Upper lobe of right lung (tissue), 1 donor: ENCODE measurements around the gene CLSTN2. TPM values are rescaled to one million over a fixed set of nuclear protein-coding genes. Genes with fewer than 3 reads are reported as not detected.

Source experiments
- ATAC-seq: fragments of 200-7000 bp; cut with Tn5 transposase; one replicate; pipeline ENCODE4 v1.9.1; 2020; ENCODE audit warnings: mild to moderate bottlenecking, moderate library complexity
- DNase-seq: peaks from one replicate; pipeline ENCODE4 v3.0.0-alpha.2; 2020
- H3K27ac ChIP-seq: fragments of 200-600 bp; one replicate; pipeline ENCODE4 v1.8.0; 2022
- H3K27me3 ChIP-seq: fragments of 200-600 bp; one replicate; pipeline ENCODE4 v1.8.0; 2022; ENCODE audit warnings: mild to moderate bottlenecking
- H3K36me3 ChIP-seq: fragments of 200-600 bp; one replicate; pipeline ENCODE4 v1.8.0; 2022
- H3K4me1 ChIP-seq: fragments of 200-600 bp; one replicate; pipeline ENCODE4 v1.8.0; 2022
- H3K4me3 ChIP-seq: fragments of 200-600 bp; one replicate; pipeline ENCODE4 v1.8.0; 2022; ENCODE audit warnings: mild to moderate bottlenecking
- H3K9me3 ChIP-seq: fragments of 200-600 bp; one replicate; pipeline ENCODE4 v1.8.0; 2022
- CTCF ChIP-seq: fragments of 200-600 bp; IDR thresholded peaks from one replicate; pipeline ENCODE4 v1.8.0; 2022; ENCODE audit warnings: antibody characterized with exemption
- intact Hi-C: fragments of 100-400 bp; cut with DNase I; formaldehyde crosslinking; loops from one replicate; pipeline ENCODE4 v1.11.0; 2022
- total RNA-seq: library from RNA; stranded (reverse); fragmentation: NEBNext Ultra II Directional; extraction: Animal tissue kit (Norgen Biotek cat#: 25700); gene quantifications from one replicate; pipeline ENCODE4 v1.2.1, GENCODE V29; 2021
- donor health status: DM: no; HTN: yes; CAD: no; lungs with severe emphysema.

The CLSTN2 gene
- total RNA-seq, 1 donor from 2014 or later: 3.0 TPM

DNA sequence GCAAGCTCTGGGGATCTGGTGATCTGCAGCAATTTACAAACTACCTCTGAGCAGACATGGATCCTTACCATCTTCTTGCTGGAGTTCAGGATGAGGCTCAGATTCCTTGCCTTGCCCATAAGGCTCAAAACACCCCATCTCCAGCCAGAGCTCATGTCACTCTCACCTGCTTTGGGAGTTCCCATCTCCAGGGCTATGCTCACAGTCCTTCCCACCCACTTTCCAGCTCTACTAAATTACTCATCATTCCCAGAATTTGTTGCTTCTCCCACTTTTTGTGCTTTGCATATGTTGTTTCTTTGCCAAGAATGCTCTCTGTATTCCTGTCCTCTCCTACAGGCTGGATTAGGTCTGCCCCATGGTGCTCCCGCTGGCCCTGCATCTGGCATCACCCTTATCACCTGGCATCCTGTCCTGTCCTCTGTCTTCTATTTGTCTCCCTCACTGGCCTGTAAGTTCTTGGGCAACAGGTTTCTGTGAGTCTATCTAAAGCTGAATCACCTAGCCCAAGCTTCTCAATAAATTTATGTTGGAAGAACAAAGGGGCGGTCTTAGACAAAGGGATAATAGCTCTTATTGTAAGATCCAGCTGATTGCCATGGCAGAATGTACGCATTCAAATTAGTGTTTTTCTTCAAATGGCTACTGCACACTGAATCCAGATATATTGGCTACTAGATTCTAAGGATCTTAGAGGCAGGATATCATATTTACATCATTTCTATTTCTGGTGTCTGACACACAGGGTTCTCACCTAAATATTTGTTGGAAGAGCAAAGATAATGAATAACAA, 179.2 kb downstream of the CLSTN2 start:
- ATAC-seq: no peak
- Histone ChIP-seq H3K4me3 (no peak overlapping the region), H3K9me3 (no peaks in the 10 kb centered on the region), H3K36me3 (no peaks in the 10 kb centered on the region), H3K4me1 (no peaks in the 10 kb centered on the region), H3K27ac (no peak overlapping the region), H3K27me3 (no peaks in the 10 kb centered on the region)
- no peak for TF ChIP-seq CTCF
- intact Hi-C loops: no loop called here
- no peak for DNase-seq

DNA sequence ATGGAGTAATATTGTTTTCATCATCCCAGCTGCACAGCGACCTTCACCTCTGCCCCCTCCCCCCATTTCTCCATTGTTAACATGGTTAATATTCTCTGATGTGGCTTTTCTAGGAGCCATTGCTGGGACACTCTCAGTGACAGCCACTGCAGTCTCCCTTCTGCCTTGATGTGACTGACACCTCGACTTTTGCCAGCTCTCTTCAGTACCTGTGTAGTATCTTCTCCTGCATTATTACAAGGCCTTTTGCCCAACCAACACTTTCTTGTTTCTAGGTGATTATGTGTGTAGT, 179.8 kb downstream of the CLSTN2 start:
- no peaks in the 10 kb centered on the region for H3K4me1 ChIP-seq
- no peak overlapping the region for H3K27ac ChIP-seq
- H3K36me3 ChIP-seq: no peaks in the 10 kb centered on the region
- no peaks in the 10 kb centered on the region for H3K27me3 ChIP-seq
- no peaks in the 10 kb centered on the region for H3K9me3 ChIP-seq
- no peak for ATAC-seq
- intact Hi-C loops: no loop called here
- DNase-seq: no peak
- no peak for TF ChIP-seq CTCF
- H3K4me3 ChIP-seq: no peak overlapping the region

DNA sequence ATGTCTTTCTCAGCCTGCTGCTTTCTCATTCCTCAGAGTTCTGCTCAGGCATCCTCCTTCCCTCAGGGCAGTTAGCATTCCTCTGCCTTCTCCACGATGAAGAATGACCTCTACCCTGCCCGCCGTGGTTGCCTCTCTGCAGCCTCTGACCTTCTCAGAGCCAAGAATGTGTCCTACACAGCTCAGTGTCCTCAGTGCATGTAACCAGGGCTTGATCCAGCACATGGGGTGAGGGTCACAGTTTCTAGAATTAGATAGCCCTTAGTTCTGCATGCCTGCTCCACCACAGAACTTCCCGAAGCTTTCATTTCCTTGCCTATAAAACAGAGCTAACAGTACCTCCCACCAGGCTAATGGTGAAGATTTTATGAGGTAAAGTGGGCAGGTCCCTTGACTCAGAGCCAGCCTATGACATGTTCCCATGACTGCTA, 182.1 kb downstream of the CLSTN2 start:
- no peak for ATAC-seq
- no peaks in the 10 kb centered on the region for H3K36me3 ChIP-seq
- no peak overlapping the region for H3K4me3 ChIP-seq
- no peaks in the 10 kb centered on the region for H3K9me3 ChIP-seq
- H3K27ac ChIP-seq: no peak overlapping the region
- no peak for DNase-seq
- no peaks in the 10 kb centered on the region for H3K27me3 ChIP-seq
- H3K4me1 ChIP-seq: no peaks in the 10 kb centered on the region
- intact Hi-C loops: no loop called here
- no peak for TF ChIP-seq CTCF

DNA sequence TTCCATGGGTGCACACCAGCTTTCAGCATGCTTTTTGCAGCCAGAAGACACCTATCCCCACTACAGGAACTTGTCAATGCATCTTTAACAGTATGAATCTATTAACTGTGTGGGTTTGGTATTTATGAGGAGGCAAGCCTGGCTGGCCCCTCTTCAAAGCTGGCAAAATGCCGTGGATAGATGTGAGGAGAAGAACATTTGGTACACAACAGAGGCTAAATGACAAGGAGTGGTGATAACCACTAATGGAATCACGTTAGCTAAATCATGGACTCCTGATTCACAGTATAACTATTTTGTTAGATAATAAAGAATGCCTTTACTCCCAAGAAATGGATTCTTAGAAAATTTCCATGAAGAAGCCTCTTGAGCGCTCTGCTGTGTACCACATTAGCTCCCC, 187.2 kb downstream of the CLSTN2 start:
- intact Hi-C loops: no loop called here
- DNase-seq (no peak), ATAC-seq (no peak)
- no peak overlapping the region for H3K27ac ChIP-seq
- H3K36me3 ChIP-seq: no peaks in the 10 kb centered on the region
- no peaks in the 10 kb centered on the region for H3K27me3 ChIP-seq
- H3K9me3 ChIP-seq: no peaks in the 10 kb centered on the region
- H3K4me1 ChIP-seq: no peaks in the 10 kb centered on the region
- no peak for TF ChIP-seq CTCF
- no peak overlapping the region for H3K4me3 ChIP-seq

DNA sequence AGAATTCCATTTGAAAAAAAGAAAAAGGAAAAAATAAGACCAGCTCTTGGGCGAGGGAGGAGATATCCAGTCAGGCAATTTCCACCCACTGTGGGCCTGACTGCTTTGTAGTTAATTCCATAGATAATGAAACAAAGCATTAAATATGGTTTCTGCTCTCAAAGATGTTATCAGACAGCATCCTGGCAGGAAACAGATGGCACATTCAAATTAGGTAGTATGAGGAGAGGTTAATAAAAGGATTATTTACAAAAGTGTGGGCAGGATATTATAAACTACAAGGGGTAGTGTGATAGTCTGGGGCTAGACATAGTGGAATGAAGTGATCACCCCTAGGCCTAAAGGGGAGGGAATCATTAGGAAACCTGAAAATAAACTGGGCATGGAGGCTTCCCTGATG, 193.2 kb downstream of the CLSTN2 start:
- intact Hi-C loops: no loop called here
- no peak for ATAC-seq

More for the DNA sequence above, 193.2 kb downstream of the CLSTN2 start:
- Histone ChIP-seq H3K36me3 (no peaks in the 10 kb centered on the region), H3K27ac (no peak overlapping the region), H3K4me1 (no peaks in the 10 kb centered on the region), H3K9me3 (no peaks in the 10 kb centered on the region), H3K27me3 (no peaks in the 10 kb centered on the region), H3K4me3 (no peak overlapping the region)
- no peak for DNase-seq
- TF ChIP-seq CTCF: no peak
